Upper lobe of left lung (tissue), 4 donors: ENCODE measurements around the gene SRPK2.

Experiments
- CTCF ChIP-seq, 6 experiments: fragments of 450-650 bp in 4 of 6; fragments of 200-600 bp in 2 of 6; sonication (generic) in 2 of 6; IDR thresholded peaks; one replicate each; pipeline ENCODE4 v1.5.1; 2016 to 2019; ENCODE audit warnings: antibody characterized with exemption in 6 of 6
- POLR2A ChIP-seq, 4 donors: fragments of 450-650 bp; IDR thresholded peaks; one replicate each; pipeline ENCODE4 v1.5.1; 2016 to 2017; ENCODE audit warnings: antibody characterized with exemption in 4 of 4, mild to moderate bottlenecking in 2 of 4
- POLR2AphosphoS5 ChIP-seq, 2 donors: sonication (generic); formaldehyde crosslinking; IDR thresholded peaks; one replicate each; pipeline ENCODE4 v1.5.1; 2017; ENCODE audit warnings: antibody characterized with exemption in 2 of 2

- no peak for TF ChIP-seq POLR2A (IDR thresholded peaks at IDR 0.05)
- TF ChIP-seq CTCF (IDR thresholded peaks at IDR 0.05) = no peak
- no peak for TF ChIP-seq POLR2AphosphoS5 (IDR thresholded peaks at IDR 0.05)
These were observed 110.2 kb downstream of the SRPK2 start for GRCh38 chr7:105278565-105278964.
